HEK293 (cell line): Measurements from ENCODE around the gene CLPTM1.
A peak's percentile ranks its signal among the peaks of the same experiment; 100 is the strongest.

Experiments used
- CTCF ChIA-PET: fragments of 350-600 bp; formaldehyde crosslinking; extraction: SDS; loops from one replicate; lab custom pipeline; 2021; ENCODE audit warnings: antibody characterized with exemption; lab: Yijun Ruan, JAX
- POLR2A ChIA-PET: fragments of 300-600 bp; formaldehyde crosslinking; extraction: SDS; loops from one replicate; lab custom pipeline; 2020; ENCODE audit warnings: antibody characterized with exemption, inconsistent platforms; lab: Yijun Ruan, JAX
- H3K27ac ChIP-seq: fragments of 200-500 bp; sonication (Bioruptor generic); 2 replicates; pipeline ENCODE4 v1.5.1; 2014; ENCODE audit warnings: low read depth, low read length, control low read depth, inconsistent platforms; ENCODE audit errors: extremely low read depth
- H3K36me3 ChIP-seq, 2 experiments: fragments of 200-500 bp in 1 of 2; sonication (Bioruptor generic) in 1 of 2; 1 replicate in 1 of 2; 2 replicates in 1 of 2; pipeline ENCODE4 v1.5.1; 2014 to 2017; ENCODE audit warnings: inconsistent platforms in 2 of 2, low read length in 2 of 2; ENCODE audit not compliant: control insufficient read depth in 2 of 2, insufficient read depth in 1 of 2
- H3K4me1 ChIP-seq: fragments of 200-500 bp; sonication (Bioruptor generic); 2 replicates; pipeline ENCODE4 v1.5.1; 2014; ENCODE audit warnings: mild to moderate bottlenecking, low read length, inconsistent platforms; ENCODE audit not compliant: control insufficient read depth, insufficient read depth
- H3K4me3 ChIP-seq: 2 replicates; pipeline ENCODE4 v1.5.1; 2011; ENCODE audit warnings: low read depth, mild to moderate bottlenecking, control low read depth, low read length, moderate library complexity
- H3K9me3 ChIP-seq: fragments of 200-500 bp; sonication (Bioruptor generic); 2 replicates; pipeline ENCODE4 v1.5.1; 2014; ENCODE audit warnings: low read depth, low read length, inconsistent platforms; ENCODE audit not compliant: control insufficient read depth, insufficient read depth
- AEBP2 ChIP-seq: fragments of 450-650 bp; formaldehyde crosslinking; IDR thresholded peaks from 2 replicates; pipeline ENCODE4 v1.5.1; 2016; ENCODE audit warnings: missing biosample characterization, missing genetic modification characterization, borderline replicate concordance
- PATZ1 ChIP-seq: fragments of 450-650 bp; formaldehyde crosslinking; IDR thresholded peaks from 2 replicates; pipeline ENCODE4 v1.5.1; 2016; ENCODE audit warnings: missing biosample characterization, missing genetic modification characterization
- PRDM6 ChIP-seq: fragments of 450-650 bp; formaldehyde crosslinking; IDR thresholded peaks from 2 replicates; pipeline ENCODE4 v1.5.1; 2017; ENCODE audit warnings: missing biosample characterization, missing genetic modification characterization
- SCRT1 ChIP-seq: fragments of 450-650 bp; formaldehyde crosslinking; IDR thresholded peaks from 2 replicates; pipeline ENCODE4 v1.5.1; 2016; ENCODE audit warnings: missing biosample characterization, missing genetic modification characterization, borderline replicate concordance
- TSHZ1 ChIP-seq: fragments of 450-650 bp; formaldehyde crosslinking; IDR thresholded peaks from 2 replicates; pipeline ENCODE4 v1.5.1; 2016; ENCODE audit warnings: missing biosample characterization, missing genetic modification characterization, borderline replicate concordance
- YY2 ChIP-seq: fragments of 450-650 bp; formaldehyde crosslinking; IDR thresholded peaks from 2 replicates; pipeline ENCODE4 v1.5.1; 2016; ENCODE audit warnings: missing biosample characterization, missing genetic modification characterization
- ZBTB6 ChIP-seq: fragments of 450-650 bp; formaldehyde crosslinking; IDR thresholded peaks from 2 replicates; pipeline ENCODE4 v1.5.1; 2017; ENCODE audit warnings: missing biosample characterization, missing genetic modification characterization
- ZFP69B ChIP-seq: fragments of 450-650 bp; formaldehyde crosslinking; IDR thresholded peaks from 2 replicates; pipeline ENCODE4 v1.5.1; 2016; ENCODE audit warnings: missing biosample characterization, missing genetic modification characterization
- ZNF138 ChIP-seq: fragments of 450-650 bp; formaldehyde crosslinking; IDR thresholded peaks from 2 replicates; pipeline ENCODE4 v1.5.1; 2016; ENCODE audit warnings: missing biosample characterization, missing genetic modification characterization, borderline replicate concordance
- ZNF211 ChIP-seq: fragments of 450-650 bp; formaldehyde crosslinking; IDR thresholded peaks from 2 replicates; pipeline ENCODE4 v1.5.1; 2016; ENCODE audit warnings: low read depth, missing biosample characterization, missing genetic modification characterization
- ZNF239 ChIP-seq: fragments of 450-650 bp; formaldehyde crosslinking; IDR thresholded peaks from 2 replicates; pipeline ENCODE4 v1.5.1; 2016; ENCODE audit warnings: missing biosample characterization, missing genetic modification characterization
- ZNF280D ChIP-seq: fragments of 450-650 bp; formaldehyde crosslinking; IDR thresholded peaks from 2 replicates; pipeline ENCODE4 v1.5.1; 2016; ENCODE audit warnings: missing biosample characterization, missing genetic modification characterization
- ZNF324 ChIP-seq: fragments of 450-650 bp; formaldehyde crosslinking; IDR thresholded peaks from 2 replicates; pipeline ENCODE4 v1.5.1; 2016; ENCODE audit warnings: missing biosample characterization, missing genetic modification characterization
- ZNF362 ChIP-seq: fragments of 450-650 bp; formaldehyde crosslinking; IDR thresholded peaks from 2 replicates; pipeline ENCODE4 v1.5.1; 2016; ENCODE audit warnings: missing biosample characterization, missing genetic modification characterization
- ZNF423 ChIP-seq: fragments of 450-650 bp; formaldehyde crosslinking; IDR thresholded peaks from 2 replicates; pipeline ENCODE4 v1.5.1; 2016; ENCODE audit warnings: missing biosample characterization, missing genetic modification characterization
- ZNF48 ChIP-seq: fragments of 450-650 bp; formaldehyde crosslinking; IDR thresholded peaks from 2 replicates; pipeline ENCODE4 v1.5.1; 2016; ENCODE audit warnings: missing biosample characterization, missing genetic modification characterization
- ZNF792 ChIP-seq: fragments of 450-650 bp; formaldehyde crosslinking; IDR thresholded peaks from 2 replicates; pipeline ENCODE4 v1.5.1; 2016; ENCODE audit warnings: missing biosample characterization, missing genetic modification characterization

The CLPTM1 gene

GRCh38 chr19:44905437-44906160 is 49.6 kb upstream of the CLPTM1 start, which contains the start of gene APOE:
APOE (plus strand) TSS chr19:44905796; CDS start chr19:44906625, 829 bp downstream.
- Histone ChIP-seq H3K27ac (peak within 1 kb of the TSS; percentile 24; the same call in 1 of the 2 replicates), H3K4me3 (peak within 1 kb of the TSS; percentile 13), H3K36me3 (peaks cover 12 to 19% of the 10 kb centered on the region in 2 experiments; a peak in 2 of 3 replicates), H3K9me3 (no peaks in the 10 kb centered on the region), H3K4me1 (peaks cover 6% of the 10 kb centered on the region; the same call in 1 of the 2 replicates)
- CTCF ChIA-PET: interaction anchor here (0.6 to 5.0 kb wide), 14 partner anchors 8 to 433 kb away, joined by 3 to 101 read pairs (median 11); partner anchors contain the start of genes APOC1, CLPTM1 and TOMM40
- POLR2A ChIA-PET: interaction anchor here (0.5 to 1.3 kb wide), 9 partner anchors 12 to 383 kb away, joined by 3 to 7 read pairs (median 4); partner anchors contain the start of genes RELB and TOMM40
- TF ChIP-seq ZBTB6 (tag by site-specific recombination): no peak
- no peak for TF ChIP-seq AEBP2 (tag by site-specific recombination)
- no peak for TF ChIP-seq PRDM6 (tag by site-specific recombination)
- 0 out of 2 replicates have a peak, but pooled peaks have one; percentile 45 for TF ChIP-seq ZNF423 (tag by site-specific recombination)
- TF ChIP-seq ZNF48 (tag by site-specific recombination): no peak
- peak; percentile 41; the same call in 1 of the 2 replicates for TF ChIP-seq ZNF792 (tag by site-specific recombination)
- no peak for TF ChIP-seq ZNF239 (tag by site-specific recombination)
- TF ChIP-seq ZNF211 (tag by site-specific recombination): no peak
- no peak for TF ChIP-seq ZNF324 (tag by site-specific recombination)
- TF ChIP-seq PATZ1 (tag by site-specific recombination): peak; percentile 49
- TF ChIP-seq ZNF280D (tag by site-specific recombination): no peak
- TF ChIP-seq ZNF138 (tag by site-specific recombination): no peak
- TF ChIP-seq YY2 (tag by site-specific recombination): no peak
- TF ChIP-seq TSHZ1: no peak
- TF ChIP-seq ZFP69B (tag by site-specific recombination): no peak
- TF ChIP-seq SCRT1 (tag by site-specific recombination): no peak
- TF ChIP-seq ZNF362 (tag by site-specific recombination): no peak
